Left forelimb (tissue), 1 donor: ENCODE measurements around the gene ZNF732.
"Not testable (repeated sequence)": the region's sequence is repeated elsewhere in the genome, so short reads cannot be mapped to it uniquely, and the experiment has no call there.

Experiments
- DNase-seq: peaks from one replicate; pipeline ENCODE4 v3.0.0-alpha.2; 2018; ENCODE audit warnings: low spot score

ZNF732 gene

GRCh38 chr4:253936-254756 lies 51.1 kb downstream of the ZNF732 start:
- no peak for DNase-seq

- DNase-seq = no peak
These were observed 53.1 kb downstream of the ZNF732 start for GRCh38 chr4:252065-252601.

DNA sequence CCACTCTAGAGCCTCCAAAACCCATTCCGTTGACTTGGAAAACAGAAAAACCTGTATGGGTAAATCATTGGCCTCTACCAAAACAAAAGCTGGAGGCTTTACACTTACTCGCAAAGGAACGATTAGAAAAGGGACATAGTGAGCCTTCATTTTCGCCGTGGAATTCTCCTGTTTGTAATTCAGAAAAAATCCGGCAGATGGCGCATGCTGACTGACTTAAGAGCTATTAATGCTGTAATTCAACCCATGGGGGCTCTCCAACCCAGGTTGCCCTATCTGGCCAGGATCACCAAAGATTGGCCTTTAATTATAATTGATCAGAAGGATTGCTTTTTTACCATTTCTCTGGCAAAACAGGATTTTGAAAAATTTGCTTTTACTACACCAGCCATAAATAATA lies 60.8 kb downstream of the ZNF732 start:
- no peak for DNase-seq

DNA sequence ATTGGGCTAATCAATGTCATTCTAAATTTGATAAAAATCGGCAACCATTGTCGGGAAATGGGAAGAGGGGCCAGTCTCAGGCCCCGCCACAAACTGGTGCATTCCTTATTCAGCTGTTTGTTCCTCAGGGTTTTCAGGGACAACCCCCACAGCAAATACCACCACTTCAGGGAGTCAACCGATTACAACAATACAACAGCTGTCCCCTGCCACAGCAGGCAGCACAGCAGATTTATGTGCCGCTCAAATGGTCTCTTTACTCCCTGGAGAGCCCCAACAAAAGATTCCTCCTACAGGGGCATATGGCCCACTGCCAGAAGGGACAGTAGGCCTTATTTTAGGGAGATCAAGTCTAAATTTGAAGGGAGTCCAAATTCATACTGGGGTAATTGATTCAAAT lies 61.8 kb downstream of the ZNF732 start:
- DNase-seq = no peak

- DNase-seq = no peak
These were observed 63.0 kb downstream of the ZNF732 start for GRCh38 chr4:242121-242848.

DNA sequence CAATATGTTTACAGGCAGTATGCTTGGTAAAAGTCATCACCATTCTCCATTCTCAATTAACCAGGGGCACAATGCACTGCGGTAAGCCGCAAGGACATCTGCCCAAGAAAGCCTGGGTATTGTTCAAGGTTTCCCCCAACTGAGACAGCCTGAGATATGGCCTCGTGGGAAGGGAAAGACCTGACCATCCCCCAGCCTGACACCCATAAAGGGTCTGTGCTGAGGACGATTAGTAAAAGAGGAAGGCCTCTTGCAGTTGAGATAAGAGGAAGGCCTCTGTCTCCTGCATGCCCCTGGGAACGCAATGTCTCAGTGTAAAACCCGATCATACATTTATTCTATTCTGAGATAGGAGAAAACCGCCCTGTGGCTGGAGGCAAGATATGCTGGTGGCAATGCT lies 63.9 kb downstream of the ZNF732 start:
- not testable (repeated sequence) for DNase-seq

- DNase-seq = no peak
These were observed 69.2 kb downstream of the ZNF732 start for GRCh38 chr4:236028-236427.

DNA sequence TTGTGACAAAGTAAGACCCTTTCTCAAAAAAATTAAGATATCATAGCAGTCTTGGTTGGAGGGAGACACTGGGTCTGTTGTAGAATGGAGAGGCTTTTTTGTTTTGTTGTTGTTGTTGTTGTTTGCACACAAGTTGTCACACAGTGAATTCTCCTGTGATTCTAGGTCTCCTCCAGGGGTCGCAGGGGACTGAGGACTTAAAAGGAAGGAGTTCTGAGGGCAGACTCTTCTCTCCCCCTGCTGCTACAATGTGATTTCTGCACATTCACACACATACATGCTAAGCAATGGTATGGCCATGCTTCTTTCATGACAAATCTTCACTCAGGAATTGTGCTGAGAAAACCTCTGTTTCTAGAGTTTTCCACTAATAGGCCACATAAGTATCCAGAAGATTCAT lies 71.1 kb downstream of the ZNF732 start:
- no peak for DNase-seq

- DNase-seq = no peak
These were observed 81.3 kb downstream of the ZNF732 start for GRCh38 chr4:223913-224497.
